Measurements from ENCODE around the gene ATP1A1.

GRCh38 chr1:116345843-116346242, 27.2 kb upstream of the ATP1A1 start:
- TF ChIP-seq CTCF (IDR thresholded peaks at IDR 0.05) (no peak), POLR2A (IDR thresholded peaks at IDR 0.05) (no peak)

Measured in lower leg skin (tissue), 3 donors.